ENCODE data around the gene FSTL4.

- TF ChIP-seq CTCF (IDR thresholded peaks at IDR 0.05) (no peak), POLR2A (IDR thresholded peaks at IDR 0.05) (no peak)
These were observed 152.7 kb downstream of the FSTL4 start for GRCh38 chr5:133459474-133460160.
